SU-DHL-6 (cell line): ENCODE measurements around the gene EFCAB11.

Experiments
- CTCF ChIP-seq: fragments of 200-600 bp; sonication (generic); IDR thresholded peaks from one replicate; pipeline ENCODE4 v1.5.1; 2017; ENCODE audit warnings: antibody characterized with exemption, mild to moderate bottlenecking, low read length, moderate library complexity; ENCODE audit not compliant: insufficient read depth, poor library complexity, severe bottlenecking
- EZH2phosphoT487 ChIP-seq: fragments of 200-600 bp; sonication (generic), shearing (Covaris generic); conservative IDR thresholded peaks from 2 replicates; pipeline ENCODE4 v1.6.1; 2018; ENCODE audit warnings: mild to moderate bottlenecking, antibody characterized with exemption, low read length, moderate library complexity, mixed read lengths

- no peak for TF ChIP-seq CTCF
- TF ChIP-seq EZH2phosphoT487: no peak
These were observed 3.3 kb upstream of the EFCAB11 start for GRCh38 chr14:89957791-89958190.
